Adrenal gland (tissue), 12 donors: ENCODE data around the gene EIPR1. TPM values are rescaled to one million over a fixed set of nuclear protein-coding genes. Genes with fewer than 3 reads are reported as not detected.

Source experiments
- DNase-seq, 7 donors: peaks; one replicate each; pipeline ENCODE4 v3.0.0-alpha.2; 2019 to 2020
- H3K27ac ChIP-seq, 5 donors: fragments of 200-600 bp; sonication (generic) in 4 of 5; 1 replicate in 3 of 5; 2 replicates in 2 of 5; pipeline versions ENCODE4 v1.5.1 to v1.8.0; 2016 to 2020; ENCODE audit warnings: mild to moderate bottlenecking in 1 of 5
- H3K27me3 ChIP-seq: fragments of 200-600 bp; 2 replicates; pipeline ENCODE4 v1.8.0; 2021
- H3K36me3 ChIP-seq, 2 donors: fragments of 200-600 bp; replicated peaks in 1 of 2; 1 replicate in 1 of 2; 2 replicates in 1 of 2; pipeline versions ENCODE4 v1.5.1 to v1.8.0; 2018 to 2022
- H3K4me1 ChIP-seq, 2 donors: fragments of 200-600 bp; replicated peaks in 1 of 2; 1 replicate in 1 of 2; 2 replicates in 1 of 2; pipeline versions ENCODE4 v1.5.1 to v1.8.0; 2018 to 2021
- H3K4me3 ChIP-seq, 4 donors: fragments of 200-600 bp; sonication (generic) in 3 of 4; one replicate each; pipeline ENCODE4 v1.5.1; 2016 to 2018
- H3K9me3 ChIP-seq, 3 donors: fragments of 200-600 bp; sonication (generic) in 1 of 3; replicated peaks in 1 of 3; 1 replicate in 2 of 3; 2 replicates in 1 of 3; pipeline versions ENCODE4 v1.5.1 to v1.8.0; 2016 to 2021
- CTCF ChIP-seq, 6 experiments: fragments of 450-650 bp in 4 of 6; fragments of 200-600 bp in 2 of 6; sonication (generic) in 1 of 6; IDR thresholded peaks; 1 replicate in 5 of 6; 2 replicates in 1 of 6; pipeline versions ENCODE4 v1.5.1 to v1.8.0; 2016 to 2021; ENCODE audit warnings: antibody characterized with exemption in 6 of 6, mild to moderate bottlenecking in 2 of 6, moderate library complexity in 1 of 6
- POLR2A ChIP-seq, 2 donors: fragments of 450-650 bp; IDR thresholded peaks; one replicate each; pipeline ENCODE4 v1.6.1; 2017; ENCODE audit warnings: antibody characterized with exemption in 2 of 2, mild to moderate bottlenecking in 2 of 2, moderate library complexity in 1 of 2
- WGBS, 4 donors: extraction: QIAGEN DNeasy Blood & Tissue Kit in 2 of 4; methylation state at CpG; one replicate each; pipeline versions ENCODE4 v1.1.5 to v1.1.7; 2013 to 2017; 5-methylcytosine and 5-hydroxymethylcytosine counted together
- intact Hi-C, 2 donors: fragments of 100-400 bp; cut with DNase I; formaldehyde crosslinking; loops; one replicate each; pipeline versions ENCODE4 v1.14.1 to v1.15.0; 2022 to 2023
- polyA plus RNA-seq, 3 donors: library from polyadenylated mRNA; stranded (reverse); fragments of 200-250 nt in 2 of 3; fragments of 350-450 nt in 1 of 3; fragmentation: Illumina TruSeq in 1 of 3; extraction: RNeasy Lipid Tissue Mini Kit (QIAGEN cat#74804) in 1 of 3; gene quantifications; one replicate each; pipeline ENCODE4 v1.2.3, GENCODE V29; 2013 to 2014
- total RNA-seq, 9 donors: library from RNA; depleted of rRNA in 4 of 9; stranded (reverse); fragments of >200 nt in 4 of 9; fragments of 120-200 nt in 1 of 9; fragmentation: NEBNext Ultra II Directional in 1 of 9; extraction: Animal tissue kit (Norgen Biotek cat#: 25700) in 1 of 9; gene quantifications; one replicate each; pipeline versions ENCODE4 v1.1.0 to v1.2.4, GENCODE V29; 2013 to 2023
- donor health status: healthy with polysubstance abuse.
- donor health status: Bipolar disorder and iron deficiency.
- donor health status: DM: yes; HTN: yes; CAD: no.
- donor health status: DM: no; HTN: no; CAD: no.
- donor health status: DM: no; HTN: no; CAD: no.
- donor health status: DM: yes; HTN: yes; CAD: no.

The EIPR1 gene
- total and polyA plus RNA-seq, 12 donors: 10.3 to 37.9 (median 28.5) TPM

- no peak overlapping the region for H3K27ac ChIP-seq
- no peaks in the 10 kb centered on the region for H3K9me3 ChIP-seq
- no peaks in the 10 kb centered on the region for H3K36me3 ChIP-seq
- H3K27me3 ChIP-seq: no peaks in the 10 kb centered on the region
- DNase-seq: peak in 1 of 7 donors; percentile 12
- TF ChIP-seq POLR2A (IDR thresholded peaks at IDR 0.05) (no peak), CTCF (IDR thresholded peaks at IDR 0.05) (no peak)
- 90 to 96% (median 93%) methylated on average over 5 to 11 of the region's 11 CpGs for WGBS, 4 donors
- intact Hi-C loops: no loop called here
- H3K4me1 ChIP-seq: peaks cover 0 to 10% of the 10 kb centered on the region in 2 donors
- H3K4me3 ChIP-seq: no peak overlapping the region
These were observed 61.0 kb downstream of the EIPR1 start for GRCh38 chr2:3316456-3317276.

- intact Hi-C loops: no loop called here
- no peak for TF ChIP-seq POLR2A (IDR thresholded peaks at IDR 0.05)
- Histone ChIP-seq H3K27me3 (no peaks in the 10 kb centered on the region), H3K36me3 (no peaks in the 10 kb centered on the region), H3K4me1 (peaks cover 0 to 10% of the 10 kb centered on the region in 2 donors), H3K27ac (no peak overlapping the region), H3K9me3 (no peaks in the 10 kb centered on the region), H3K4me3 (no peak overlapping the region)
- no peak for DNase-seq
- 90 to 97% (median 95%) methylated on average over 8 to 9 of the region's 9 CpGs for WGBS, 4 donors
These were observed 63.0 kb downstream of the EIPR1 start for GRCh38 chr2:3314626-3315025.

GRCh38 chr2:3313781-3314375, 63.7 kb downstream of the EIPR1 start:
- Histone ChIP-seq H3K4me3 (no peak overlapping the region), H3K4me1 (peaks cover 0 to 10% of the 10 kb centered on the region in 2 donors), H3K27ac (peak overlapping the region in 2 of 5 donors; percentile 44), H3K9me3 (no peaks in the 10 kb centered on the region), H3K27me3 (no peaks in the 10 kb centered on the region), H3K36me3 (no peaks in the 10 kb centered on the region)
- TF ChIP-seq CTCF (IDR thresholded peaks at IDR 0.05): no peak
- TF ChIP-seq POLR2A (IDR thresholded peaks at IDR 0.05): no peak
- intact Hi-C loops: no loop called here
- DNase-seq: no peak
- 50 to 64% (median 59%) methylated on average over 15 to 27 of the region's 27 CpGs for WGBS, 4 donors

- DNase-seq: no peak
- no peaks in the 10 kb centered on the region for H3K36me3 ChIP-seq
- no peaks in the 10 kb centered on the region for H3K27me3 ChIP-seq
- no peak overlapping the region for H3K4me3 ChIP-seq
- 94 to 96% (median 95%) methylated on average over 11 to 12 of the region's 12 CpGs for whole genome bisulfite sequencing, 4 donors
- intact Hi-C loops: no loop called here
- H3K27ac ChIP-seq: no peak overlapping the region
- no peaks in the 10 kb centered on the region for H3K9me3 ChIP-seq
- peaks cover 0 to 10% of the 10 kb centered on the region in 2 donors for H3K4me1 ChIP-seq
- no peak for TF ChIP-seq CTCF (IDR thresholded peaks at IDR 0.05)
- TF ChIP-seq POLR2A (IDR thresholded peaks at IDR 0.05): no peak
These were observed 64.9 kb downstream of the EIPR1 start for GRCh38 chr2:3312576-3313345.
